GM21515 (cell line): ENCODE data around the gene HOXA10.

ENCODE experiments used
- ATAC-seq: cut with Tn5 transposase; IDR thresholded peaks from one replicate; pipeline ENCODE4 v1.9.1; 2021; ENCODE audit not compliant: unreplicated experiment

Gene HOXA10

GRCh38 chr7:27157702-27158431 is 16.3 kb downstream of the HOXA10 start:
- no peak for ATAC-seq

DNA sequence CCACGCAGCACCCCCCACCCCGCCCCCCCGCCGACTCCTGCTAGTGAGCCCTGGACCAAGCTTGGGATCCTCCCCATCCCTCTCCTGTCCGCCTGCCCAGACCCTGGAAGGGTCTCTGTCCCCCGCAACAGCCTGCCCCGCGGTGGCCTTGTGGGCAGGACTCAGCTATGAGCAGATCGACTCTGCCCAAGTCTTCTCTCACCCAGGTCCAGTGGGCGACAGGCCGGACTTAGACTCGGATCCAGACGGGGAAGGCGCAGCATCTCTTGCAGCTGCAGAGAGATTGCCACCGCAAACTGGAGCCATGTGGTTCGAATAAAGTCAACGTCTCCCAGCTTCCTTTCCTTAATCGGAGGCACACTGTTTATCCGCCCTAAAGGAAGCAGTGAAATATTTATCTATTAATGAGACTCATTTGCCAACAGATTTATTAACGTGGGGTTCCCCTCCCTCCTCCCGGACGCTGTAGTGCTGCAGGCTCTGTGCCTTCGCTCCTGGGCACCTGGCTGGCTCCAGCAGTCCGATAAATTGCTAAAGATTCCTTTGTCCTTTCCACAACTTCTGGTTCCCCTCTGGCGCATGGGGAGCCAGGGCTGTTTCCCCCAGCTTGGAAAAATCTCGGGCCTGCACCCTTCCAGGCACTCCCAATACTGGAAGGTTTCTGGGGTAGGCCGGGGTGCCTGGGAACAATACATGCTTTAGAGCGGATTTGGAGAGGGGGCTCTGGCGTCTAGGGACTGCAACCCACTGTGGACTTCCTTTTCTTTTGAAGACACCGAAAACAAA is 17.0 kb downstream of the HOXA10 start:
- ATAC-seq: no peak

- ATAC-seq: no peak
Observed at GRCh38 chr7:27156508-27156898, 17.6 kb downstream of the HOXA10 start, which contains the start of gene HOXA7. TSS of gene HOXA7 (minus strand) at chr7:27156675. CDS start at chr7:27156545, 130 bp downstream.

- no peak for ATAC-seq
Observed at GRCh38 chr7:27155816-27156507, 18.2 kb downstream of the HOXA10 start.

DNA sequence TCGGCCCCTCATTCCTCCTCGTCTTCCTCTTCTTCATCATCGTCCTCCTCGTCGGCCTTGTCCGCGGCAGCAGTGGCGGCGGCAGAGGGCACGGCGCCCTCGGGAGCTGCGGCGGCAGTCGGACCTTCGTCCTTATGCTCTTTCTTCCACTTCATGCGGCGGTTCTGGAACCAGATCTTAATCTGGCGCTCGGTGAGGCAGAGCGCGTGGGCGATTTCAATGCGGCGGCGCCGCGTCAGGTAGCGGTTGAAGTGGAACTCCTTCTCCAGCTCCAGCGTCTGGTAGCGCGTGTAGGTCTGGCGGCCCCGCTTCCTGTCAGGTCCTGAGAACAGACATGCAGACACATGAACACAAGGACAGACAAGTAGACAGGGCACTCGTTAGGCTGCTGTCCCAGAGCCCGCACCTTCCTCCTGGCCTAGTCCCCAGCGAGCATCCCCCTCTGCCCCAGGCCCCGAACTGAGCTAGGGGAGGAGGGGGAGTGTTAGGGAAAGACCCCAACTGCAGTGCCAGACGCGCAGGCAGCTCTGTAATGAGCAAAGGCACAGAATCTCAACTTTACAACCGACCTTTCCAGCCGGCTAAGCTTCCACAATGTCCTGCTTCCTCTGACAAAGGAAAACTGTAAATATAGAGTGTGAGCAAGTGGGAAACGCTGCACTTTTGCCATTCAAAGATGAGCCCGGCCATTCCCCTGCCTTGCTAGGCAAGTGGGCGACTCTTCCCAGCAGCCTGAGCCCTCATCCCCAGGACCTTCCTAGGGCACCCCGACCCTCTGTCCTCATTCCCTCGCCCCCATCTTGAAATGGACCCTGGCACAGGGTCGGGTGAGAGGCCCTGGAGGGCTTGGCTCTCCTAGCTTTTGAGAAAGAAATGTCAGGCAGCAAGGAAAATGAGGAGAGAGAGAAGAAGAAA is 19.0 kb downstream of the HOXA10 start:
- no peak for ATAC-seq

GRCh38 chr7:27154369-27154768 is 19.8 kb downstream of the HOXA10 start:
- no peak for ATAC-seq

DNA sequence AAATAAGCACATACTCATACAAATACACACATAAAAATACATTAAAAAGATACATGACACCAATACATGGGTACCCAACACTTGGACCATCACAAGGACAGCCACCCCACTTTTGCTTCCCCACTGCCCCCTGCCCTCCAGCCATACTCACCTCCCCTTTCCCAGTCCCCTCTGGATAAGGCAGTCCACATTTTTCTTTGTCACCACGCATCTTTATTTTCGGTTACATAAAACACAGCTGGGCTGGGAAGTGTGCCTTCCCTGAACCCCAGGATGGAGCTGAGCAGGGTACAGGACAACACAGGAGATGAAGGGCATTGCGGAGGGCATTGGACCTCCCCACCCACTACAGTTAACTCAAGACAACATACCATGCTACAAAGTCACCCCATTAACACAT is 20.6 kb downstream of the HOXA10 start:
- no peak for ATAC-seq

DNA sequence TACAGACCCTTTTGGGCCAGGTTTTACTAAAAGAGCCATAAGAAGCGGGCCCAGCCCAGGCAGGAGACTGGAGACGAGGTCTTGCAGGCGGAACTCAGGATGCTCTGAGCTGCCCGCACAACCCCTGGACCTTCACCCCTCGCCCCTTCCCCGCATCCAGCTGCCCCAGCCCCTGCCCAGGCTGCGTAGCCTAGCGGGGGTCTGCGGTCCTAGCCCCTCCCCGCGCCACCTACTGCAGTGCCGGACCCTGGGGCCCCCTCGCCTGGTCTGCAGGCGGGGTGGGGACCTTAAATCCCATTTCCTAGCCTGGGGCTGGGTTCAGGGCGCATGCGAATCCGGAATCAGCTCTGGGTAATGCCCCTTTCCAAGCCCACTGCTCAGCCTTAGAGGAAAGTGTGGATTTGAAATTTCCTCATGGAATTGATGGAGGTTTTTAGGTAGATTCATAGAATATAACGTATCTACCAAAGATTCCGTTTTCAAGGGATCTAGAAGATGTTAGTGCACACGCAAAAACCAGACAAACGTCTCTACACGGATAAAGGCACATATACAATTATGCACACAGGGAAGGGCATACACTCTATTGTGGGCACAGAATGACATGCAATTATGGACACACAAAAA is 21.2 kb downstream of the HOXA10 start:
- no peak for ATAC-seq

DNA sequence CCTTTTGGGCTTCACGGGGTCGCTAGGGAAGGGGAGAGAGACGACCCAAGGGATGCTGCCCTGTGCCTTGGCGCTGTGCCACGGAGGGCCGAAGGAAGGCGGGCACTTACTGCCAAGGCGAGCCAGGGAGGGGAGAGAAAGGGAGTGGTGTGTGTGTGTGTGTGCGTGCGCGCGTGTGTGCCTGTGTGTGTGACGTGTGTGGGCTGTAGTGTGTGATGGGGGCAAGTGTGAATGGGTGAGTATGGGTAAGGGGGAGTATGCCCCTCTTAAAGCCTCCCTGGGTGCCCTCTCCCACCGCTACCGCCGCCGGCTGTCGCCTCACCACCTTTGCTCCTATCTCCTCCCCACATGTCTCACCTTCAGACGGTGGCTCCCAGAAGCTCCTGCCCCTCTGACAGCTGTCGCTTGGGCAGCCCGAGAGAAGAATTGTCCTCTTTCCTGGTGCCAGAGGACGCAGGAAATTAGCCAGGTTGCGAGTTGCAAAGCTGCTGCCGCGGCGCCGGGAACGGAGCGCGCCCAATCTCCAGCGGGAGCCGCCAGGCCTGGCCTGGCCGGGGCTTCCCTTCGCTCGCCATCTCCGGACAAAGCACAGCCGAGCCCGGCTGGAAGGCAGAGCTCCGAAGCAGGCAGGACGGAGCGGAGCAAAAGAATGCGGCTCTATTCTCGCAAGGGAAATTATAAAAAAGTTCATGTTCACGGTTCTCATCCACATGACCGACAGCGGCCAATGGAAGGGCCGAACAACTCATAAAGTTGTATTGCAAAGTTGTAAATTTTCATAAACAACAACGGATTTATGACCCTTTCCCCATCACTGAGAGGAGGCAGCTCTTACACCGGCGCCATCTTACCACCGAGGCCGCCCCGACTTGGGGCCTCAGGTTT is 21.9 kb downstream of the HOXA10 start, which contains the start of gene HOXA3:
HOXA3 (minus strand) TSS at position 653 of the 885 bp plus-strand sequence. CDS start 41,943 bp downstream, outside the sequence.
- ATAC-seq: no peak

DNA sequence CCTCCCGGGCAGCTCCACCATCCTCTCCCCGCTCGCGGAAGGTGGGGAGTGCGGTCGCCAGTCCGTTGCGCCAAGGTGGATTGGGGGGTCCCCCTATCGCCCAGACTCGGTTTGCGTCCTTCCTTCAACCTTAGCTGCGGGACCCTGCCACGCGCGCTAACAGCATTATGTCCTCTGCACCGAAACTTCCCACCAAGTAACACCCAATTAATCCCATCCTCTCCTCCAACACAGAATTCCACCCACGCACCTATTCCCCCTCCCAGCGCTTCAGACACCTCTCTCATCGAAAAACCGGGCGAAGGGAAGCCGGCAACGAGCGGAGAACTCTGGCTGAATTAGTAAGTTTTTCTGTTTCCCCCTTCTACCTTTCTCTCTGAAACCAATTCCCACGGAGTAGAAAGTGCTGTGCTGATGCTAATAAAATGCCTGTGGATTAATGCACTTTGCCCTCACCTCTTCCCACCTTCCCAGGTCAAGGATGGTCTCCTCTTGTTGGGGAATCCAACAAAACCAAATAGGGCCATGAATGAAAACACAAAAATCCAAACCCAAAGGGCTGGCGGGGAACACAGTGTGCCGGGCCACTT is 22.7 kb downstream of the HOXA10 start:
- ATAC-seq: no peak

- ATAC-seq: peak; percentile 78
Observed at GRCh38 chr7:27150568-27151340, 23.4 kb downstream of the HOXA10 start.

- ATAC-seq: no peak
Observed at GRCh38 chr7:27149842-27150567, 24.1 kb downstream of the HOXA10 start.

DNA sequence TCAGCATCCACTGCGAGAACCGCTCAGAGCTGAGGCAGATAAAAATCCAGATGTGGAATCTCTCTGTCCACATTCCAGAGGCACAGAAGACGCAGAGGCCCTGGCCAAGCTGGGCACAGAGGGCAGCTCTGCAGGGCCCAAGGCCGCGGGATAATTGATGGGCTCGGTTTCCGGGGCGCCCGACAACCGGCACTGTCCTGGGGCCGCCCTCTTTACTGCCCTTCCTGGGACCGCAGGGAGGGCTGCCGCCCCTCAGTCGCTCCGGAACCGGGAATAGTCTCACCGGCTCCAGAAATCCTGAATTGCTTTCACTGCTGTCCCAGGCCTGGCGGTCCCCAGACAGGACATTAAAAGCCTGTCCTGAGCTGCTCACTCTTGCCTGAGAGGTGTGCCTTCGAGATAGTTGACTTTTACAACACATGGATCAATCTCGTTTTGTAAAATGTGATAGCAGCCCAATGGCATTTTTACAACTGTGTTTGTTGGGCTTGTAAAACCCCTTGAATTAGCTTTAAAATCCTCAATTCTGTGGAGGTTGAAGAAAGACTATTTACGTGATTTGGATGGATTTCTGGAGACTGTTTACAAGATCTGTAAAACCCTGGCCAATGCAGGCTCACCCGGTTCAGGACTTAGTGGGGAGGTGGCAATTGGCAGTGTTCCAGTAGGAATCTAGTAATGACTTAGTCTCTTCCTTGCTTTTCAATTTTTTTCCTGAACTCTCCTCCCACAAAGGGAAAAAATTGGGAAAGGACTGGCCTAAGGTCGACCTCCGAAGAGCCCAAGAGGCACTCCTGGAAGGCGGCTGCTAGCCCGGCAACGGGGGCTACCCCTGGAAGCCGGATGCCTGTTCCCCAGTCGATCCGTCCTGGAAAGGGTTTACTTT is 25.1 kb downstream of the HOXA10 start:
- ATAC-seq: no peak

- ATAC-seq: no peak
Observed at GRCh38 chr7:27148031-27148755, 25.9 kb downstream of the HOXA10 start.

DNA sequence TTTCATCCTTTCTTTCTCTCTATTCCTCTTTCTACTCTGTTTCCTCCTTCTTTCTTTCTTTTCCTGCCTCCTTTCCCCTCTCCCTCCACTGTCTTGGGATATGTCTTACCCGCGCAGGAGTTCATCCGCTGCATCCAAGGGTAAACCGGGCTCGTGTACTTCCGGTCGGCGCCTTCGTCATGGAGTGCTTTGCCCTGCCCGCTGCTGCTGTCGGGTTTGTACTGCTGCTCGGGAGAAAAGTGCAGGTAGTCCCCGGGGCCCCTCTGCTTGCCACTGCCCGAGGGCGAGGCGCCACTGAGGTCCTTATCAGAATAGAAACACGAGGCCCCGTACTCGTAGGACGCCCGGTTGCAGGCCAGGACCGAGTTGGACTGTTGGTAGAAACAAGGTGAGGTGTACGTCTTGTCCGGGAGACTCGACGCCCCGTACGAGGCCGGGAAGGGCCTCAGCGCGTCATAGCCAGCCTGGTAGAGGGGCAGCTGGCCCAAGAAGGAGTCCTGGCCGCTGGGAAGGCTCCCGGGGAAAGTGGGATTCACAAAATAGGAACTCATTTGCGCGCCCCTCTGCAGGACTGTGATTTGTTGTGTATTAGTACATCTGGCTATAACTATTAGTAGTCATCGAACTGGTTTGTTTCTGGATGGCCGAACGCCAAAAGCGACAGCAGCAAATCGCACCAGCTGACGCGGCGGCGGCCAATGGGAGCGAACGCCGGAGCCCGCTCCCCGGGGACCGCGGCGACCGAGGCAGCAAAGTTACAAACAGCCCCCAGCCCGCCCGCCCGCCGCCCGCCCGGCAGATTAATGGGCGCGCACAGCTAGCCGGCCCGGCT is 26.7 kb downstream of the HOXA10 start, which contains the start of gene HOXA6:
HOXA6 (minus strand) TSS at position 576 of the 832 bp plus-strand sequence; CDS start at position 551, 25 bp downstream.
- no peak for ATAC-seq
